HG03095 (cell line): ENCODE data around the gene GNA15.
A peak's percentile ranks its signal among the peaks of the same experiment; 100 is the strongest.
"Not testable (repeated sequence)": the region's sequence is repeated elsewhere in the genome, so short reads cannot be mapped to it uniquely, and the experiment has no call there.

Experiments used
- ATAC-seq: cut with Tn5 transposase; IDR thresholded peaks from one replicate; pipeline ENCODE4 v1.9.1; 2021; ENCODE audit warnings: moderate library complexity; ENCODE audit not compliant: unreplicated experiment

GNA15 gene

DNA sequence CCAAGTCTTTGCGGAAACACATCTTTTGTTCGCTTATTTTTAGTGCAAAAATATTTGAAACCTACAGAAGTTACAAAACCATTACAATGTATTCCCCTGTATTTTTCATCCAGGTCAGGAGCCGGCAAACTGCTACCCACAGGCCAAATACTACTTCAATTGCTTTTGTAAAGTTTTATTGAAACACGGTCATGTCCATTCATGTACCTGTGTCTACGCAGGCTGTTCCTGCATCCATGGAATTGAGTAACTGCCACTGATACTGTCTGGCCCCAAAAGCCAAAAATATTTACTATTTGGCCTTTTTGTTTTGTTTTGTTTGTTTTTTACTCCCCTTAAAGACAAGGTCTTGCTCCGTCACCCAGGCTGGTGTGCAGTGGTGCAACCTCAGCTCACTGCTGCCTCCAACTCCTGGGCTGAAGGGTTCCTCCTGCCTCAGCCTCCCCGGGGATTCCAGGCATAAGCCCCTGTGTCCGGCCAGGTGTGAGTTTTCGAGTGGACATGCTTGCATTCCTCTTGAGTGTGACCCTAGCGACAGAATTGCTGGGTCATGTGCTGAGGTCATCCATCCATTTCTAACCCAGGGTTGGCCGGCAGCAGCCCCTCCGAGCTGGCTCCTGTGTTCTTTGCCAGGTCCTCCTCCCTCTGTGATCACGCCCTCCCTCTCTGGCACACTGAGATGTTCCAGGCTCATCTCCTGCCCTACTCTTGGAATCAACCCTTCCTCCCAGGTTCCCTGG is 31.9 kb downstream of the GNA15 start:
- ATAC-seq: no peak

DNA sequence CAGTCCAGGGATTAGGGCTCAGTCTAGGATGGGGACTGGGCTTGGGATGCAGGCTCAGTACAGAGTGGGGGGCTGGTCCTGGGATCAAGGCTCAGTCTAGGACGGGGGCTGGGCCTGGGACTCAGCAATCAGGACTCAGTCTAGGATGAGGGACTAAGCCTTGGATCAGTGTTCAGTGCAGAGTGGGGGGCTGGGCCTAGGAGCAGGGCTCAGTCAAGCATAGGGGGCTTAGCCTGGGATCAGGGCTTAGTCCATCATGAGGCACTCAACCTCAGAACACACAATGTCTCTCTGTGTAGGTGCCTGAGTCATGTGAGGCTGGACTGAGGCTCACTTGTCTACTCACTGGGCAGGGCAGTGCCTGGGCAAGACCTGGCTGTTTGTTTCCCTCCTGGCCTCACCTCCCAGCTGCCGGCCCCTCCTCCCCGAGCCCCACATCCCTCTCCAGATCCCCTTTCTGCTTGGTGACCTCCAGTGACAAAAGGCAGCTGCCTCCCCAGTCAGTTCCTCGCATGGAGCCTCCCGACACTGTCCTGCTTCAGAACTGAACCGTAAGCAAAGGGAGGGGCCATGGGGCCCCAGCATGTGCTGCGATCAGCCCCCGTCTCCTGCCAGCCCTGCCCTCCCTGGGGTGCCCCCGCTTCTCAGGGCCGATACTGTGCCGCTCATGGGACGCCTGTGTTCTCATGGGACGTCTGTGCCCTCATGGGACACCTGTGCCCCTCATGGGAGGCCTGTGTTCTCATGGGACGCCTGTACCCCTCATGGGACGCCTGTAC is 36.2 kb downstream of the GNA15 start:
- ATAC-seq: no peak

DNA sequence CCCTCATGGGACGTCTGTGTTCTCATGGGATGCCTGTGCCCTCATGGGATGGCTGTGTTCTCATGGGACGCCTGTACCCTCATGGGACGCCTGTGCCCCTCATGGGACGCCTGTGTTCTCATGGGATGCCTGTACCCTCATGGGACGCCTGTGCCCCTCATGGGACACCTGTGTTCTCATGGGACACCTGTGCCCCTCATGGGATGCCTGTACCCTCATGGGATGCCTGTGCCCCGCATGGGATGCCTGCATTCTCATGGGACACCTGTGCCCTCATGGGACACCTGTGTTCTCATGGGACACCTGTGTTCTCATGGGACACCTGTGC is 36.8 kb downstream of the GNA15 start:
- ATAC-seq: not testable (repeated sequence)

DNA sequence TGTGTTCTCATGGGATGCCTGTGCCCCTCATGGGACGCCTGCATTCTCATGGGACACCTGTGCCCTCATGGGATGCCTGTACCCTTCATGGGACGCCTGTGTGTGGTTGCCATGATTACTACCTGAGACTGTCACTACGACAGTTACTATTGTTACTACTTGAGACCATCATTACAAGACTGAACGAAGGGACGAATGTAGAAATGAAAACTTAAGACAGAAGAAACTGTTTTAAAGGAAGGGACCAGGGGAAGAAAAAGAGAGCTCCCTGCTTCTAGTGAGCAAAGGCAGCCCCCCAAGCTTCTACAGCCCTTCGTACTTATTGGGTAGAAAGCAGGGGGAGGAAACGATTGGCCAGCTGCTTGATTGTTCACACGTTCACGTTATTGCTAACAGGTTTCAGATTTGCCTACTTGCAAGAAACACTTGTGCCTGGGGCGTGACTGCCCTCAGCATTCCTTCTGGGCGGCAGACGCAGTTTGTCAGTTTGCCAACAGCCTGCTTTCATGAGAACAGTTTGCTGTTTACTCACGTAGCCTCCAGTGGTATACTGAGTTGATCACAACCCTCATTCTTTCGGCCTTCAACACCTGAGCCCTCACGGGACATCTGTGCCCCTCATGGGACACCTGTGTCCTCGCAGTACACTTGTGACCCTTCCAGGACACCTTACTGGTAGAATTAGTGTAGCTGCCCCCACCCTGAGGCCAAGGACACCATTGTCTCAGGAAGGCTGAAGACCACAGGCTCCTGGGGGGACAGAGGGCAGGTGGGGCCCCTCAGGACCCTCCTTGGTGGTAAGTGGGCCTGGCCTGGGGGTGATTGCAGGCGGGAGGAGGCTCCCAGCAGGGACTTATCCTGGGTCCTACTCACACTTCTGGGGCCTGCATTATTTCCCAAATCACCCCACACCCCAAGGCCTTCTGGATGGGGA is 40.2 kb downstream of the GNA15 start:
- ATAC-seq: no peak

DNA sequence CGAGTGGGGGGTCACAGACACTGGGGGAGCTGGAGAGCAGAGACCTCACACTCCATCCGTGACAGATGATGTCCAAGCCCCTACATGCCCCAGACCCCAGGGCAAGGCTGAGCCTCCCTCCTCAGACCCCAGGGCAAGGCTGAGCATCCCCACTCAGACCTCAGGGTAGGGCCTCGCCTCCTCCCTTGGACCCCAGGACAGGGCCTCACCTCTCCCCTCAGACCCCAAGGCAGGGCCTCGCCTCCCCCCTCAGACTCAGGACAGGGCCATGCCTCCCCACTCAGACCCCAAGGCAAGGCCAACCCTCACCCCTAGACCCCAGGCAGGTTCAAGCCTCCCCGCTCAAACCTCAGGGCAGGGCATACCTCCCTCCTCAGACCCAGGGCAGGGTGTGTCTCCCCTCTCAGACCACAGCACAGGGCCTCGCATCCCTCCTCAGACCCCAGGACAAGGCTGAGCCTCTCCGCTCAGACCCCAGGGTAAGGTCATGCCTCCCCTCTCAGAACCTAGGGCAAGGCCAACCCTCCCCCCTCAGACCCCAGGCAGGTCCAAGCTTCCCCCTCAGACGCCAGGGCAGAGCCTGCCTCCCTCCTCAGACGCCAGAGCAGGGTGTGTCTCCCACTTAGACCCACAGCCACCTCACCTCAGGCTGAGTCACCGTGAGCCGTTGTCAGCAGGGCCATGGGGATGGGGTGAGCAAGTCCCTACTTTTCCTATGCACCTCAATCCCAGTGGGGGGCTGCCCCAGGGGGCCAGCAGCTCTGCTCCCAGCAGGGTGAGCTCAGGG is 41.1 kb downstream of the GNA15 start:
- ATAC-seq: no peak

DNA sequence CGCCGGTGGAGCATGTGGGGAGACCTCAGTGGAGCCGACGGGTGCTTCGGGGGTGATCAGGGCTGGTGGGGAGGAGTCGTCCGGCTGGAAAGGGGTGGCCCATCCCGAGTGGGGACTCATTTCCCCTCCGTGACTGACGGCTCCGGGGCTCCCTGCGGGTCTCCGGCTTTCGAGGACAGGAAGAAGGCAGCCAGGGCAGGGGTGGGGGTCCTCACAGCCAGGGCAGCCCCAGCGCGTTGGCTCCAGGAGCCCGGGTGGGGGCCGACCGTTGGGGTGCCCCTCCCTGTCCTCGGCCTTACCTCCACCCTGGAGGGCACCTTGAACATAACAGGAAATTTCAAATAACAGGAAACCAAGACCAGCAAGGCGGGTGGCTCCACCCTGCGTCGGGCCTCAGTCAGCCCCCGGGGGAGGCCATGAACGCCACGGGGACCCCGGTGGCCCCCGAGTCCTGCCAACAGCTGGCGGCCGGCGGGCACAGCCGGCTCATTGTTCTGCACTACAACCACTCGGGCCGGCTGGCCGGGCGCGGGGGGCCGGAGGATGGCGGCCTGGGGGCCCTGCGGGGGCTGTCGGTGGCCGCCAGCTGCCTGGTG is 42.6 kb downstream of the GNA15 start, which contains the start of gene S1PR4:
S1PR4 (plus strand) TSS at position 393 of the 596 bp plus-strand sequence; CDS start at position 417, 24 bp downstream.
- peak; percentile 36 for ATAC-seq

DNA sequence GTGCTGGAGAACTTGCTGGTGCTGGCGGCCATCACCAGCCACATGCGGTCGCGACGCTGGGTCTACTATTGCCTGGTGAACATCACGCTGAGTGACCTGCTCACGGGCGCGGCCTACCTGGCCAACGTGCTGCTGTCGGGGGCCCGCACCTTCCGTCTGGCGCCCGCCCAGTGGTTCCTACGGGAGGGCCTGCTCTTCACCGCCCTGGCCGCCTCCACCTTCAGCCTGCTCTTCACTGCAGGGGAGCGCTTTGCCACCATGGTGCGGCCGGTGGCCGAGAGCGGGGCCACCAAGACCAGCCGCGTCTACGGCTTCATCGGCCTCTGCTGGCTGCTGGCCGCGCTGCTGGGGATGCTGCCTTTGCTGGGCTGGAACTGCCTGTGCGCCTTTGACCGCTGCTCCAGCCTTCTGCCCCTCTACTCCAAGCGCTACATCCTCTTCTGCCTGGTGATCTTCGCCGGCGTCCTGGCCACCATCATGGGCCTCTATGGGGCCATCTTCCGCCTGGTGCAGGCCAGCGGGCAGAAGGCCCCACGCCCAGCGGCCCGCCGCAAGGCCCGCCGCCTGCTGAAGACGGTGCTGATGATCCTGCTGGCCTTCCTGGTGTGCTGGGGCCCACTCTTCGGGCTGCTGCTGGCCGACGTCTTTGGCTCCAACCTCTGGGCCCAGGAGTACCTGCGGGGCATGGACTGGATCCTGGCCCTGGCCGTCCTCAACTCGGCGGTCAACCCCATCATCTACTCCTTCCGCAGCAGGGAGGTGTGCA is 43.3 kb downstream of the GNA15 start:
- peak; percentile 14 for ATAC-seq

DNA sequence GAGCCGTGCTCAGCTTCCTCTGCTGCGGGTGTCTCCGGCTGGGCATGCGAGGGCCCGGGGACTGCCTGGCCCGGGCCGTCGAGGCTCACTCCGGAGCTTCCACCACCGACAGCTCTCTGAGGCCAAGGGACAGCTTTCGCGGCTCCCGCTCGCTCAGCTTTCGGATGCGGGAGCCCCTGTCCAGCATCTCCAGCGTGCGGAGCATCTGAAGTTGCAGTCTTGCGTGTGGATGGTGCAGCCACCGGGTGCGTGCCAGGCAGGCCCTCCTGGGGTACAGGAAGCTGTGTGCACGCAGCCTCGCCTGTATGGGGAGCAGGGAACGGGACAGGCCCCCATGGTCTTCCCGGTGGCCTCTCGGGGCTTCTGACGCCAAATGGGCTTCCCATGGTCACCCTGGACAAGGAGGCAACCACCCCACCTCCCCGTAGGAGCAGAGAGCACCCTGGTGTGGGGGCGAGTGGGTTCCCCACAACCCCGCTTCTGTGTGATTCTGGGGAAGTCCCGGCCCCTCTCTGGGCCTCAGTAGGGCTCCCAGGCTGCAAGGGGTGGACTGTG is 44.0 kb downstream of the GNA15 start:
- ATAC-seq: no peak

DNA sequence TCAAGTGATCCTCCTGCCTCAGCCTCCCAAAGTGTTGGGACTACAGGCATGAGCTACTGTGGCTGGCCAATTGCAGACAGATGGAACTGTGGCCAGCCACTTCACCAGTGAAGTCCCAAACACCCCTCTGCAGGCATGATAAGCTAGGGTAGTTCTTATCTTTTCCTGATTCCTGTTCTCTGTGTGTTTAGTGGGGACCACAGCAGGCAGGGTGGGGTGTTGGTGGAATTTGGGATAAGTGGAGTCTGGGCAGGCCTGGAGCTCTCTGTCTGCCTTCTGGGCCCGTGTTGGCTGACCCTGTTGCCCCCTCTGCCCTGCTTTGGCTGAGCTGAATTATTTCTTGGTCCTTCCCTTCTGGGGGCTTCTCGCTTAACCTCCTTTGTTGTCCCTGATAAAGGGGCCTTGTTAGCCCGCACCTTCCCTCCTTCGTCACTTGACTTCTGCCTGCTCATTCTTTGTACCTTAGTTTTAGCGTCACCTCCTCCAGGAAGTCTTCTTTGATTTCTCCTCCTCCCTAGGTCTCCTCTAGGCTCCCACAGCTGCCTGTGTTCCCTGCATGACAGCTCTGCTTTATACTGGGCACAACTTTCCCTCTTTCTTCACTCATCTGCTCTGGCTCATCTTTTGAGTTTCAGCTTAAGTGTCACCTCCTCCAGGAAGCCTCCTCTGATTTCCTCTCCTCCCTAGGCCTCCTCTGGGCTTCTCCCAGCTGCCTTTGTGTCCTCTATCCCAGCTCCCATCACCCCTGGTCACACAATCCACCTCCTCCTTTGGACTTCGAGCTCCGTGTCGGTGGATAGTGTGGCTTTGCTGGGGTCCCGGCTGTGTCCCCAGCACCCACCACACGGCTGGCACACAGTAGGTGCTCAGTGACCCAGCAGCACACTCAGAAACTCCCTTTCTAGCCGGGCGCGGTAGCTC is 48.1 kb downstream of the GNA15 start:
- no peak for ATAC-seq

DNA sequence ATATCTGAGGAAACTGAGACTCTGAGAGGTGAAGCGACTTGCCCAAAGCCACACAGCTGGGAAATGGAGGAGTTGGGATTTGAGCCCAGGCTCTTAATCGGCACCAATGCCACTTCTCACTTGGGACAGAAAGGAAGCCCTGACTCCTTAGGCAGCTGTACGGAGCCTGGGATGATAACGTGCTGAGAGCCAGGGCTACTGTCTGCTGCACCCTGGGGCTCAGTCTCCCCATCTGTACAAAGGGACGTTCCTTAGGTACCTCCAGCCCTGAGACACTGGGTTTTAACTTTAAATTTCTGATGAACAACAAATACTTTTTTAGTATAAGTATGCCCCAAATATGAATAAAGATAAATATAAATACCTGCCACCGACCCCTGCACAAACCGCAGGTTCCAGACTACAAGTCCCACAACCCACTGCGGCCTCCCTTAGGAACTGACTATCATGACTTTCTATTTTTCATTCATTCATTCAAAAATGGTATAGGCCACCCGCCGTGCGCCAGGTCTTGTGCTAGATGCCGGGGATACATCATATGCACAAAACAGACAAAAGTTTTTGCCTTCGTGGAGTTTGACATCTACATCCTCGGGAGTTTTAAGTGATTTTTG is 49.1 kb downstream of the GNA15 start:
- ATAC-seq: peak; percentile 18

DNA sequence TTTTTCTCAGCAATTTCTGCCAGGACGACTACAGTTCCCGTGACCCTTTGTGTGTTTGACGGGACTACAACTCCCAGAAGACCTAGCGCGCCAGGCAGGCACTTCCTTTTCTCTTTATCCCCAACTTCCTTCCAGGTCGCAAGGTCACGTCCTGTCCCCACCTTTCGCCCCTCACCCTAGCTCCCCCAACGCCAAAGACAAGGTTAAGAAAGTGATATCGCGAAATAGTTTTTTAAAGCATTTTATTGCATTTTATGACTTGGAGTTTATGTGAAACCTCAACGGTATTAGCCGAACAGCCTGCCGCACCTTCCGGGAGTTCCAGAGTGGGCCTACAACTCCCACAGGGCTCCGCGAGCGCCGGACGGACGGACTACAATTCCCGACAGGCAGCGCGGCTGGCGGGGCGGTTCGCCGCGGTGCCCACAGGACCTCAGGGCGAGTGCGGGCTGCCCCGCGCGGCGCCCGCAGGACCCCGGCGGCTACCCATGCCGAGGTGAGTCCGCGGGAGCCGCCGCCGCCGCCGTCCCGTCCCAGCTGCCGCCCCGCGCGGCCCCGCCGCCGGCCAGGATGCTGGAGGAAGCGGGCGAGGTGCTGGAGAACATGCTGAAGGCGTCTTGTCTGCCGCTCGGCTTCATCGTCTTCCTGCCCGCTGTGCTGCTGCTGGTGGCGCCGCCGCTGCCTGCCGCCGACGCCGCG is 49.8 kb downstream of the GNA15 start, which contains the start of gene NCLN:
NCLN (plus strand) TSS at position 470 of the 699 bp plus-strand sequence; CDS start at position 571, 101 bp downstream.
- peak; percentile 54 for ATAC-seq

DNA sequence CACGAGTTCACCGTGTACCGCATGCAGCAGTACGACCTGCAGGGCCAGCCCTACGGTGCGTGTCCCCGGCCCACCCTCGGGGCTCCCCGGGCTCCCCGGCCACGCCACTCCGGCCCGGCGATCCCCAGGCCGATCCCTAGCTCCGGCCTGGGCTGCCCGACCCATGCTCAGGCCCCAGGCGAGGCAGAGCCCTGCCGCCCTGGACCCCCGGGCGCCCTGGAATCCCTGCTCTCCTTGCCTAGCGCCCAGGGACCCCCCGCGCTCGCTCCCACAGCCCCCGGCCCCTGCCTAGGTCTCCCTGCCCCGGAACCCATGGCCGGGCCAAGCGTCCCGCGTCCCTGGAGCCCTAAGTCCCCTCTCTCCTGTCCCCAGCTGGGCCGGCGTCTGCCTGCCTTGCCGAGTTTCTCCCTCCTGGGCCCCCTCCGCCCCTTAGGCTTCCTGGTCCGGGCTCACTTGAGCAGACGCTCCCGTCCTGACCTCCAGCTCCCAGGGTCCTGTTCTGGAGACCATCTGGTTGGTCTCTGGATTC is 50.4 kb downstream of the GNA15 start:
- peak; percentile 8 for ATAC-seq

DNA sequence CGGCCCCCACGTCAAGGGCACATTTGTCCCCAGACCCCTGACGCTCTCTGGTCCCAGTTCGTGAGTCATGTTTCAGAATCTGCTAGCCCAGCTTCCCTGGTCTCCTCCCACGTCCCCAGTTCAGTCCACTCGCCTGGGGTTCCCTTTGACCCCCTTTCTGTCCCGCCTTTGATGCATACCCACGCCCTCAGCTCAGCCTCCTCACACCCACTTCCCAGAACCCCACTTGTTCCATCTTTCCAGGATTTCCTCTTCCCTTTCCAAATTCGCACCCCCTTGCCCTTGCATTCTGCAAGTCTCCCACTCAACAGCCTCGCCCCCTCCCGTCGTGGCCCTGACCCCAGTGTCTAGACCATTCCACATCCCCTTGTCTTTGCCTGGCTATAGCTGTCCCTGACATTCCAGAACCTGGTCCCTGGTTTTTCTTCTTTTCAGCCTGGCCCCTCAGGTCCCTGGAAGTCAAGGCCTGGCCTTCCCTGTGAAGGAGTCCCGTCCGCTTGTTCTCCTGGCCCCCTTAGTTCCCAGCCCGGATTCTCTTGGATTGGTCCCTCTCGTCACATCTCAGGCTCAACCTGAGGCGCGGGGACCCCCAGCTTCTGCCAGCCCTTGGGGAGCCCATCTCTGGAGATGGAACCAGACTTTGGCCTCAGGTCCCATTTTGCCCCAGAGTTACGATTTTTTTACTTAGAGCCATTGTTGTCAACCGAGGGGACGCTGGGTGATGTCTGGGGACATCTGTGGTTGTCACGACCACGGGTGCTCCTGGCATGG is 51.2 kb downstream of the GNA15 start:
- no peak for ATAC-seq

DNA sequence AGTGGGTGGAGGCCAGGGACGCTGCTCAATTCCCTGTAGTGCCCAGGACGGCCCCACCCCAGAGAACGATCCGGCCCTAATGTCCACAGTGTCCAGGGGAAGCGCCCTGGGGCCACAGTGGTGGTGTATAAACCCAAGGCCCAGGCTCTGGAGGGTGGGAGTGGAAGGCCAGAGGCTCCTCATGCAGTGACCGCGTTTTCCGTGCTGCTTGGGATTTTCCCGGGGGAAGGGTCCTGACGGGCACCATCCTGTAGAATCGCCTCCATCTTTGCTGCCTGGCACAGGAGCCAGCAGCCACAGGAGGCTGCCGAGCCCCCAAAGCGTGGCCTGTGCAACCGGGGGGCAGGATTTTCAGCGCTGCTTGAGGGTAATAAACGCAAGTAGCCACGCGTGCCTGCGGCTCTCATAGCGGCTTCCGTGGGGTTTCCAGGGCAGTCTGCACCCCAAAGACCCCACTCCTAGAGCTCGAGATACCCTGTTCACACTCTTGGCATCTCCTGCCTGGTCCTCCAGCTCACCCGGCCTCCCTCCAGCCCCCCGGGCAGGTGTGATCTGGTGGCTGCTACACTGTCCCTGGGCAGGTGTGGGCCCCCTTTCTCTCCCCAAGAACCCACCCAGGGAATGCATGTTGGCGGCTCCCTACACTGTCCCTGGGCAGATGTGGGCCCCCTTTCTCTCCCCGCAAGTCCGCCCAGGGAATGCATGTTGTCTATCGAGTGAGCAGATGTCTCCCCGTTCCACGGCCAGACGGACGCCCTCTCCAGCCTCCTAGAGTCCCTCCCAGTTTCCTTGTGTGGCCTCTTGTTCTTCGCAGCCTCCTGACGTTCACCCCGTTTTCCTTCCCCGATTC is 52.1 kb downstream of the GNA15 start:
- ATAC-seq: no peak
